Naive thymus-derived CD8-positive, alpha-beta T cell (primary cell): ENCODE measurements around the gene PALB2. TPM values are rescaled to one million over a fixed set of nuclear protein-coding genes. Genes with fewer than 3 reads are reported as not detected.
"Not testable (repeated sequence)": the region's sequence is repeated elsewhere in the genome, so short reads cannot be mapped to it uniquely, and the experiment has no call there.

ENCODE experiments used
- ATAC-seq, 2 donors: fragments of 150-1000 bp; cut with Tn5 transposase in 1 of 2; sonication (Bioruptor Pico), chemical (Tn5 transposase) in 1 of 2; 1 replicate in 1 of 2; 2 replicates in 1 of 2; pipeline ENCODE4 v1.10.0; 2021; ENCODE audit warnings: mild to moderate bottlenecking in 2 of 2, moderate library complexity in 2 of 2
- POLR2A ChIA-PET: fragments of 350-600 bp; sonication (Branson Sonifier 250); formaldehyde crosslinking; loops from one replicate; lab custom pipeline; 2021; ENCODE audit warnings: antibody characterized with exemption; lab: Charles Lee
- DNase-seq, 10 donors: peaks; one replicate each; pipeline versions ENCODE4 v3.0.0 to v3.0.0-alpha.2; 2020 to 2022
- H3K27ac Mint-ChIP-seq, 10 donors: one replicate each; pipeline ENCODE4 v1.8.0; 2020 to 2022; ENCODE audit warnings: mild to moderate bottlenecking in 10 of 10, mixed read lengths in 10 of 10, moderate library complexity in 4 of 10, inconsistent platforms in 1 of 10
- H3K27me3 Mint-ChIP-seq, 5 donors: one replicate each; pipeline ENCODE4 v1.8.0; 2021 to 2022; ENCODE audit warnings: mixed read lengths in 5 of 5
- H3K36me3 Mint-ChIP-seq, 3 donors: one replicate each; pipeline ENCODE4 v1.8.0; 2020 to 2022; ENCODE audit warnings: mixed read lengths in 3 of 3, mild to moderate bottlenecking in 2 of 3, inconsistent platforms in 1 of 3
- H3K4me1 Mint-ChIP-seq, 4 donors: one replicate each; pipeline ENCODE4 v1.8.0; 2021 to 2022; ENCODE audit warnings: mixed read lengths in 4 of 4
- H3K4me3 Mint-ChIP-seq, 10 donors: one replicate each; pipeline ENCODE4 v1.8.0; 2020 to 2022; ENCODE audit warnings: mild to moderate bottlenecking in 10 of 10, mixed read lengths in 10 of 10, moderate library complexity in 6 of 10, inconsistent platforms in 1 of 10
- H3K9me3 Mint-ChIP-seq, 9 donors: one replicate each; pipeline ENCODE4 v1.8.0; 2020 to 2022; ENCODE audit warnings: mixed read lengths in 9 of 9, mild to moderate bottlenecking in 3 of 9, inconsistent platforms in 1 of 9, moderate library complexity in 1 of 9
- polyA plus RNA-seq, 3 donors: library from polyadenylated mRNA; unstranded; fragments of 300-500 nt; fragmentation: Illumina TruSeq; gene quantifications; one replicate each; pipeline ENCODE4 v1.2.3, GENCODE V29; 2021
- total RNA-seq, 8 experiments: library from RNA in 2 of 8; stranded (reverse) in 2 of 8; gene quantifications; one replicate each; pipeline ENCODE4 v1.2.3 and lab custom pipeline; 2021 to 2026

The PALB2 gene
- total and polyA plus RNA-seq, 5 experiments from 2014 or later, result 3.4 to 19.0 (median 9.7) TPM

- H3K4me3 Mint-ChIP-seq, result peak overlapping the region in 7 of 10 donors; percentile 11 to 50 (median 29)
- POLR2A ChIA-PET, result no interaction called here
- DNase-seq, result no peak
- H3K27ac Mint-ChIP-seq, result peak overlapping the region in 1 of 10 donors; percentile 45
- no peaks in the 10 kb centered on the region for H3K27me3 Mint-ChIP-seq
- ATAC-seq, result no peak
- peaks cover 0 to 42% (median 3%) of the 10 kb centered on the region in 3 donors for H3K36me3 Mint-ChIP-seq
- no peaks in the 10 kb centered on the region for H3K9me3 Mint-ChIP-seq
- H3K4me1 Mint-ChIP-seq, result peaks cover 10 to 52% (median 35%) of the 10 kb centered on the region in 4 donors
Observed at GRCh38 chr16:23594186-23594585, 46.9 kb downstream of the PALB2 start.

- POLR2A ChIA-PET, result no interaction called here
- Mint-ChIP-seq H3K36me3 (peaks cover 0 to 79% (median 3%) of the 10 kb centered on the region in 3 donors), H3K4me3 (no peak overlapping the region), H3K27ac (no peak overlapping the region), H3K9me3 (no peaks in the 10 kb centered on the region), H3K27me3 (no peaks in the 10 kb centered on the region), H3K4me1 (peaks cover 10 to 43% (median 32%) of the 10 kb centered on the region in 4 donors)
- DNase-seq, result no peak
- ATAC-seq, result no peak
Observed at GRCh38 chr16:23590181-23590580, 50.9 kb downstream of the PALB2 start.

- peaks cover 0 to 88% (median 5%) of the 10 kb centered on the region in 3 donors for H3K36me3 Mint-ChIP-seq
- POLR2A ChIA-PET, result no interaction called here
Observed at GRCh38 chr16:23587726-23588125, 53.4 kb downstream of the PALB2 start.

GRCh38 chr16:23584186-23585076 is 56.7 kb downstream of the PALB2 start:
- POLR2A ChIA-PET, result interaction anchor here (0.6 kb wide), 1 partner anchor 97 kb away, joined by 3 read pairs; no protein-coding TSS in a partner anchor
- DNase-seq, result no peak
- H3K4me1 Mint-ChIP-seq, result peaks cover 0 to 5% (median 4%) of the 10 kb centered on the region in 4 donors
- H3K36me3 Mint-ChIP-seq, result peaks cover 0 to 91% (median 3%) of the 10 kb centered on the region in 3 donors
- H3K27ac Mint-ChIP-seq, result peak overlapping the region in 1 of 10 donors; percentile 85
- no peaks in the 10 kb centered on the region for H3K9me3 Mint-ChIP-seq
- ATAC-seq, result no peak
- peak overlapping the region in 2 of 10 donors; percentile 22 to 24 for H3K4me3 Mint-ChIP-seq
- H3K27me3 Mint-ChIP-seq, result no peaks in the 10 kb centered on the region

More at GRCh38 chr16:23587726-23588125, 53.4 kb downstream of the PALB2 start:
- Mint-ChIP-seq H3K4me3 (no peak overlapping the region), H3K4me1 (peaks cover 11 to 27% (median 17%) of the 10 kb centered on the region in 4 donors), H3K27me3 (no peaks in the 10 kb centered on the region), H3K27ac (peak overlapping the region in 1 of 10 donors; percentile 11), H3K9me3 (no peaks in the 10 kb centered on the region)
- DNase-seq, result no peak
- ATAC-seq, result no peak

- POLR2A ChIA-PET, result not testable (repeated sequence)
Observed at GRCh38 chr16:23583271-23583670, 57.8 kb downstream of the PALB2 start.

GRCh38 chr16:23581764-23582163 is 59.3 kb downstream of the PALB2 start:
- no peak for ATAC-seq
- no peak overlapping the region for H3K4me3 Mint-ChIP-seq

More at GRCh38 chr16:23583271-23583670, 57.8 kb downstream of the PALB2 start:
- H3K27ac Mint-ChIP-seq, ATAC-seq, H3K27me3 Mint-ChIP-seq, H3K4me3 Mint-ChIP-seq, H3K4me1 Mint-ChIP-seq, H3K9me3 Mint-ChIP-seq, DNase-seq: not testable (repeated sequence)
- H3K36me3 Mint-ChIP-seq, result peaks cover 0 to 91% (median 10%) of the 10 kb centered on the region in 3 donors

GRCh38 chr16:23580391-23580790 is 60.7 kb downstream of the PALB2 start:
- no peaks in the 10 kb centered on the region for H3K9me3 Mint-ChIP-seq
- H3K27ac Mint-ChIP-seq, result peak overlapping the region in 1 of 10 donors; percentile 67
- ATAC-seq (no peak), DNase-seq (no peak)
- no peak overlapping the region for H3K4me3 Mint-ChIP-seq
- no peaks in the 10 kb centered on the region for H3K27me3 Mint-ChIP-seq
- peaks cover 0 to 71% (median 10%) of the 10 kb centered on the region in 3 donors for H3K36me3 Mint-ChIP-seq
- H3K4me1 Mint-ChIP-seq, result peaks cover 0 to 3% (median 0%) of the 10 kb centered on the region in 4 donors
- POLR2A ChIA-PET, result interaction anchor here (0.7 kb wide), 1 partner anchor 206 kb away, joined by 3 read pairs; no protein-coding TSS in a partner anchor

More at GRCh38 chr16:23581764-23582163, 59.3 kb downstream of the PALB2 start:
- DNase-seq, result no peak
- POLR2A ChIA-PET, result interaction anchor here (0.7 kb wide), 2 partner anchors 10 to 16 kb away, joined by 5 read pairs; no protein-coding TSS in a partner anchor
- no peaks in the 10 kb centered on the region for H3K27me3 Mint-ChIP-seq
- H3K36me3 Mint-ChIP-seq, result peaks cover 0 to 77% (median 10%) of the 10 kb centered on the region in 3 donors
- no peaks in the 10 kb centered on the region for H3K9me3 Mint-ChIP-seq
- H3K27ac Mint-ChIP-seq, result peak overlapping the region in 1 of 10 donors; percentile 11
- peaks cover 0 to 3% (median 0%) of the 10 kb centered on the region in 4 donors for H3K4me1 Mint-ChIP-seq

GRCh38 chr16:23579371-23579770 is 61.7 kb downstream of the PALB2 start:
- no peaks in the 10 kb centered on the region for H3K9me3 Mint-ChIP-seq
- H3K36me3 Mint-ChIP-seq, result peaks cover 0 to 71% (median 12%) of the 10 kb centered on the region in 3 donors
- peaks cover 0 to 2% (median 0%) of the 10 kb centered on the region in 4 donors for H3K4me1 Mint-ChIP-seq
- POLR2A ChIA-PET, result no interaction called here
- no peak overlapping the region for H3K4me3 Mint-ChIP-seq
- no peaks in the 10 kb centered on the region for H3K27me3 Mint-ChIP-seq
- no peak for ATAC-seq
- DNase-seq, result no peak
- H3K27ac Mint-ChIP-seq, result no peak overlapping the region

- Mint-ChIP-seq H3K36me3 (peaks cover 0 to 75% (median 10%) of the 10 kb centered on the region in 3 donors), H3K27me3 (no peaks in the 10 kb centered on the region), H3K4me3 (no peak overlapping the region), H3K9me3 (no peaks in the 10 kb centered on the region), H3K27ac (peak overlapping the region in 3 of 10 donors; percentile 15 to 32 (median 18)), H3K4me1 (no peaks in the 10 kb centered on the region)
- POLR2A ChIA-PET, result no interaction called here
- ATAC-seq (no peak), DNase-seq (no peak)
Observed at GRCh38 chr16:23578101-23578830, 62.8 kb downstream of the PALB2 start.

GRCh38 chr16:23577493-23577892 is 63.6 kb downstream of the PALB2 start:
- POLR2A ChIA-PET, result no interaction called here
- no peak for DNase-seq
- Mint-ChIP-seq H3K4me1 (no peaks in the 10 kb centered on the region), H3K27me3 (no peaks in the 10 kb centered on the region), H3K27ac (peak overlapping the region in 3 of 10 donors; percentile 15 to 66 (median 46)), H3K9me3 (no peaks in the 10 kb centered on the region), H3K4me3 (no peak overlapping the region), H3K36me3 (peaks cover 0 to 75% (median 10%) of the 10 kb centered on the region in 3 donors)
- no peak for ATAC-seq

GRCh38 chr16:23575834-23576233 is 65.3 kb downstream of the PALB2 start:
- POLR2A ChIA-PET, result no interaction called here
- H3K36me3 Mint-ChIP-seq, result peaks cover 0 to 75% (median 13%) of the 10 kb centered on the region in 3 donors

GRCh38 chr16:23573817-23574216 is 67.3 kb downstream of the PALB2 start:
- Mint-ChIP-seq H3K4me3 (no peak overlapping the region), H3K9me3 (no peaks in the 10 kb centered on the region), H3K4me1 (peaks cover 0 to 15% (median under 1%) of the 10 kb centered on the region in 4 donors), H3K36me3 (peaks cover 0 to 73% (median 14%) of the 10 kb centered on the region in 3 donors), H3K27ac (peak overlapping the region in 1 of 10 donors; percentile 70), H3K27me3 (no peaks in the 10 kb centered on the region)
- POLR2A ChIA-PET, result no interaction called here
- ATAC-seq, result no peak
- DNase-seq, result no peak

More at GRCh38 chr16:23575834-23576233, 65.3 kb downstream of the PALB2 start:
- no peak for DNase-seq
- Mint-ChIP-seq H3K27me3 (no peaks in the 10 kb centered on the region), H3K9me3 (no peaks in the 10 kb centered on the region), H3K27ac (peak overlapping the region in 3 of 10 donors; percentile 27 to 72 (median 43)), H3K4me1 (peaks cover 0 to 10% (median 0%) of the 10 kb centered on the region in 4 donors), H3K4me3 (no peak overlapping the region)
- no peak for ATAC-seq
